CD4-positive, alpha-beta T cell treated with Interleukin-2 at 100 ng/mL for 4 hours (primary cell): ENCODE measurements around the gene GRAP2.
"Not testable (repeated sequence)": the region's sequence is repeated elsewhere in the genome, so short reads cannot be mapped to it uniquely, and the experiment has no call there.

ENCODE experiments used
- DNase-seq: peaks from one replicate; pipeline ENCODE4 v3.0.0-alpha.2; 2020; ENCODE audit warnings: low spot score

Gene GRAP2

GRCh38 chr22:39900306-39901227 lies at the start of gene GRAP2:
Gene GRAP2 (plus strand): TSS chr22:39901084. CDS start chr22:39947107, 46,023 bp downstream.
- DNase-seq, result peak; percentile 90

GRCh38 chr22:39851606-39852315 lies 49.1 kb upstream of the GRAP2 start:
- DNase-seq, result no peak

- no peak for DNase-seq
Observed at GRCh38 chr22:39852799-39853198, 48.1 kb upstream of the GRAP2 start.

GRCh38 chr22:39856588-39856987 lies 44.3 kb upstream of the GRAP2 start:
- no peak for DNase-seq

- no peak for DNase-seq
Observed at GRCh38 chr22:39859903-39860588, 40.8 kb upstream of the GRAP2 start.

- no peak for DNase-seq
Observed at GRCh38 chr22:39868741-39869140, 32.1 kb upstream of the GRAP2 start.

GRCh38 chr22:39869797-39870196 lies 31.1 kb upstream of the GRAP2 start:
- not testable (repeated sequence) for DNase-seq

- no peak for DNase-seq
Observed at GRCh38 chr22:39871008-39871798, 29.7 kb upstream of the GRAP2 start.

GRCh38 chr22:39872548-39872947 lies 28.3 kb upstream of the GRAP2 start:
- no peak for DNase-seq

GRCh38 chr22:39873965-39874364 lies 26.9 kb upstream of the GRAP2 start:
- DNase-seq, result no peak

GRCh38 chr22:39875176-39875885 lies 25.6 kb upstream of the GRAP2 start:
- DNase-seq, result not testable (repeated sequence)

- DNase-seq, result no peak
Observed at GRCh38 chr22:39877079-39877845, 23.6 kb upstream of the GRAP2 start.

GRCh38 chr22:39880722-39881121 lies 20.2 kb upstream of the GRAP2 start:
- no peak for DNase-seq

GRCh38 chr22:39883057-39883456 lies 17.8 kb upstream of the GRAP2 start:
- DNase-seq, result no peak

GRCh38 chr22:39889924-39890323 lies 11.0 kb upstream of the GRAP2 start:
- DNase-seq, result not testable (repeated sequence)

GRCh38 chr22:39893526-39893925 lies 7.4 kb upstream of the GRAP2 start, which contains the start of gene ENTHD1:
Gene ENTHD1 (minus strand): TSS chr22:39893760. CDS start chr22:39887748, 6,012 bp downstream.
- DNase-seq, result no peak

GRCh38 chr22:39894554-39895092 lies 6.3 kb upstream of the GRAP2 start:
- DNase-seq, result no peak

GRCh38 chr22:39895682-39896081 lies 5.2 kb upstream of the GRAP2 start:
- DNase-seq, result no peak

- no peak for DNase-seq
Observed at GRCh38 chr22:39896313-39896996, 4.4 kb upstream of the GRAP2 start.
